Stimulated activated memory B cell treated with anti-CD40 and anti-IgM and Interleukin-4, amounts not matched to agents 10 μg/mL and 1 μg/mL and 100 μg/mL, for 72 hours (primary cell): ENCODE measurements around the gene ITIH4.

Experiments
- ATAC-seq: fragments of 150-1000 bp; cut with Tn5 transposase; 2 replicates; pipeline ENCODE4 v1.10.0; 2021
- H3K27ac Mint-ChIP-seq: one replicate; pipeline ENCODE4 v1.8.0; 2022; ENCODE audit warnings: mild to moderate bottlenecking, mixed read lengths
- H3K27me3 Mint-ChIP-seq: one replicate; pipeline ENCODE4 v1.8.0; 2022; ENCODE audit warnings: mixed read lengths
- H3K36me3 Mint-ChIP-seq: one replicate; pipeline ENCODE4 v1.8.0; 2022; ENCODE audit warnings: mixed read lengths
- H3K4me1 Mint-ChIP-seq: one replicate; pipeline ENCODE4 v1.8.0; 2022; ENCODE audit warnings: mixed read lengths
- H3K4me3 Mint-ChIP-seq: one replicate; pipeline ENCODE4 v1.8.0; 2022; ENCODE audit warnings: mild to moderate bottlenecking, moderate library complexity, mixed read lengths
- H3K9me3 Mint-ChIP-seq: one replicate; pipeline ENCODE4 v1.8.0; 2022; ENCODE audit warnings: mixed read lengths

The ITIH4 gene

GRCh38 chr3:52763466-52763865 lies 67.0 kb downstream of the ITIH4 start:
- ATAC-seq = no peak
- Mint-ChIP-seq H3K27me3 (no peaks in the 10 kb centered on the region), H3K27ac (no peak overlapping the region), H3K4me1 (no peaks in the 10 kb centered on the region), H3K4me3 (no peak overlapping the region), H3K36me3 (peaks cover 47% of the 10 kb centered on the region), H3K9me3 (no peaks in the 10 kb centered on the region)
